Testis (tissue), 3 donors: ENCODE data around the gene KRT26. TPM values are rescaled to one million over a fixed set of nuclear protein-coding genes. Genes with fewer than 3 reads are reported as not detected.

Source experiments
- DNase-seq: peaks from one replicate; pipeline ENCODE4 v3.0.0-alpha.2; 2019
- H3K27ac ChIP-seq, 2 donors: fragments of 200-600 bp; sonication (generic); one replicate each; pipeline ENCODE4 v1.5.1; 2019
- H3K27me3 ChIP-seq: fragments of 200-600 bp; sonication (generic); one replicate; pipeline ENCODE4 v1.5.1; 2019
- H3K36me3 ChIP-seq: fragments of 200-600 bp; sonication (generic); one replicate; pipeline ENCODE4 v1.5.1; 2017; ENCODE audit warnings: low read depth; ENCODE audit errors: missing control alignments
- H3K4me1 ChIP-seq: fragments of 200-600 bp; sonication (generic); one replicate; pipeline ENCODE4 v1.5.1; 2019
- H3K4me3 ChIP-seq, 2 donors: fragments of 200-600 bp; sonication (generic); one replicate each; pipeline ENCODE4 v1.5.1; 2017 to 2019
- H3K9me3 ChIP-seq: fragments of 200-600 bp; sonication (generic); one replicate; pipeline ENCODE4 v1.5.1; 2017
- CTCF ChIP-seq, 3 experiments: fragments of 450-650 bp in 2 of 3; fragments of 200-600 bp in 1 of 3; sonication (generic) in 1 of 3; IDR thresholded peaks; one replicate each; pipeline ENCODE4 v1.5.1; 2016 to 2019; ENCODE audit warnings: antibody characterized with exemption in 3 of 3, mild to moderate bottlenecking in 2 of 3, moderate library complexity in 1 of 3
- POLR2A ChIP-seq: fragments of 450-650 bp; IDR thresholded peaks from one replicate; pipeline ENCODE4 v1.6.1; 2017; ENCODE audit warnings: antibody characterized with exemption, mild to moderate bottlenecking, moderate library complexity
- WGBS, 2 donors: methylation state at CpG; one replicate each; pipeline ENCODE4 v1.1.5; 2018; 5-methylcytosine and 5-hydroxymethylcytosine counted together
- intact Hi-C: fragments of 100-400 bp; cut with DNase I; formaldehyde crosslinking; loops from one replicate; pipeline ENCODE4 v1.15.1; 2023; ENCODE audit warnings: low total_unique reads
- polyA plus RNA-seq: library from polyadenylated mRNA; stranded (reverse); fragments of 350-450 nt; fragmentation: Illumina TruSeq; extraction: RNeasy Lipid Tissue Mini Kit (QIAGEN cat#74804); gene quantifications from one replicate; pipeline ENCODE4 v1.2.3, GENCODE V29; 2014; ENCODE audit warnings: low read depth, low replicate concordance; ENCODE audit not compliant: insufficient read depth
- total RNA-seq, 2 donors: library from RNA; depleted of rRNA; stranded (reverse); fragments of >200 nt; gene quantifications; one replicate each; pipeline ENCODE4 v1.2.3, GENCODE V29; 2016

Gene KRT26
- total and polyA plus RNA-seq, 3 donors from 2014 or later: 0.30 to 0.79 (median 0.62) TPM

GRCh38 chr17:40818733-40819527 is 46.9 kb upstream of the KRT26 start:
- TF ChIP-seq CTCF (IDR thresholded peaks at IDR 0.05) (peak in 1 of 3 experiments; percentile 15), POLR2A (no peak)
- 1% methylated on average over 45 to 73 of the region's 73 CpGs for WGBS, 2 donors
- Histone ChIP-seq H3K9me3 (no peaks in the 10 kb centered on the region), H3K27me3 (no peaks in the 10 kb centered on the region), H3K27ac (peak overlapping the region; percentile 84 to 97), H3K4me3 (peak overlapping the region; percentile 67 to 85), H3K36me3 (no peaks in the 10 kb centered on the region), H3K4me1 (peaks cover 37% of the 10 kb centered on the region)
- intact Hi-C loops: no loop called here
- peak; percentile 84 for DNase-seq

- peaks cover 37% of the 10 kb centered on the region for H3K4me1 ChIP-seq
- TF ChIP-seq POLR2A: no peak
- no peak for TF ChIP-seq CTCF (IDR thresholded peaks at IDR 0.05)
- intact Hi-C loops: no loop called here
- 9 to 14% methylated on average over 7 of the region's 7 CpGs for WGBS, 2 donors
- no peaks in the 10 kb centered on the region for H3K36me3 ChIP-seq
- peak overlapping the region; percentile 67 to 85 for H3K4me3 ChIP-seq
- H3K27ac ChIP-seq: peak overlapping the region; percentile 84 to 97
- H3K27me3 ChIP-seq: no peaks in the 10 kb centered on the region
- no peak for DNase-seq
- H3K9me3 ChIP-seq: no peaks in the 10 kb centered on the region
These were observed 46.3 kb upstream of the KRT26 start for GRCh38 chr17:40818343-40818732.

GRCh38 chr17:40817103-40817682 is 45.2 kb upstream of the KRT26 start:
- Histone ChIP-seq H3K9me3 (no peaks in the 10 kb centered on the region), H3K36me3 (no peaks in the 10 kb centered on the region), H3K27me3 (no peaks in the 10 kb centered on the region), H3K4me3 (no peak overlapping the region), H3K4me1 (peaks cover 31% of the 10 kb centered on the region), H3K27ac (no peak overlapping the region)
- intact Hi-C loops: no loop called here
- TF ChIP-seq POLR2A (no peak), CTCF (IDR thresholded peaks at IDR 0.05) (no peak)
- 91% methylated on average over 4 of the region's 4 CpGs for WGBS, 2 donors
- no peak for DNase-seq

- no peak overlapping the region for H3K27ac ChIP-seq
- no peak for DNase-seq
- H3K27me3 ChIP-seq: no peaks in the 10 kb centered on the region
- no peak for TF ChIP-seq POLR2A
- no peak for TF ChIP-seq CTCF (IDR thresholded peaks at IDR 0.05)
- H3K4me1 ChIP-seq: peaks cover 25% of the 10 kb centered on the region
- WGBS, 2 donors: 82 to 92% methylated on average over 3 of the region's 3 CpGs
- intact Hi-C loops: no loop called here
- no peaks in the 10 kb centered on the region for H3K36me3 ChIP-seq
- no peaks in the 10 kb centered on the region for H3K9me3 ChIP-seq
- H3K4me3 ChIP-seq: no peak overlapping the region
These were observed 44.6 kb upstream of the KRT26 start for GRCh38 chr17:40816569-40816968.
